CD4-positive, alpha-beta T cell treated with Interleukin-15 for 4 hours (primary cell): ENCODE results near the gene GGTLC2.

Experiments used
- DNase-seq: peaks from one replicate; pipeline ENCODE4 v3.0.0-alpha.2; 2020; ENCODE audit warnings: low spot score

GGTLC2 gene

DNA sequence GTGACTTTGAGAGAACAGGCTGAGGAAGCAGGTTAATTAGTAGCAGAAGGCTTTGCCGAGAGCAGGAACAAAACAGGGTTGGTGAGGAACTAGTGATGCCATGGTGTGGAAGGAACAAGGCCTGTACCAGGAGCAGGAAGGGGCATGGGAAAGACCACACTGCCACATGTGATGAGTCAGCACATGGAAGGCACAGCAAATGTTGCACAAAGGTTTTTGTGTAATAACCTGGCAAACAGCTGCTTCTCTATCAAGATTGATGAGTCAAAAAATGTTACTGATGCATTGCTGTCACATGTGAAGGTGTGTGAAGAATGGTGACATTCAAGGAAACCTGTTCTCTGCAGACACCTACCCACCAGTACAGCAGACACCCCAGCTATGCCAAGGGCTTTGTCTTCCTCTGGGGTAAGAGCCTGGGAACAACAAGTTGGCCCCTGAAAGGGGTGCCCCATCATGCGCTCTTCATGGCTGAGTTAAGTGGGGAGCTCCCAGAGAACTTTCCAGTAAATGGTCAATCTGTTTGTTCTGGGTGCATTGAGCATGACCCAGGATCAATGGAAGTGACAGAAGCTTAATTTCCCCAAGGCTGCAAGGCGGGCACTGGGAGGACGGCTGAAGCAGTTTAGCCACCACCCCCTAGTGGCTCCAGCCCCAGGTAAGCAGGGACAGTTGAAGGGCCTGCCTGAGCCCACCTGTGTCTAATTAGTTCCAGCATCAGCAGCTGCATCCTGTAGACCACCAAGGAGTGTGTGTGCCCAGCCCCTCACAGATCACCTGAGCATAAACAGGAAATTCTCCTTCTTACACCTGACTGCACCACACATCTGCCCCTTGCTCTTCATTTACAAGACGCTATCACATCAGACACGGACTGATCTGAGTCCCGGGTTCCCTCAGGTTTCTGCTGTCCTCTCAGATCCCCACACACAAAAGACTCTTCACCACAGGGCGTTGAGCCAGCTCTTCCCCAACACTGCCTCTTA, 47.6 kb downstream of the GGTLC2 start:
- DNase-seq: no peak

DNA sequence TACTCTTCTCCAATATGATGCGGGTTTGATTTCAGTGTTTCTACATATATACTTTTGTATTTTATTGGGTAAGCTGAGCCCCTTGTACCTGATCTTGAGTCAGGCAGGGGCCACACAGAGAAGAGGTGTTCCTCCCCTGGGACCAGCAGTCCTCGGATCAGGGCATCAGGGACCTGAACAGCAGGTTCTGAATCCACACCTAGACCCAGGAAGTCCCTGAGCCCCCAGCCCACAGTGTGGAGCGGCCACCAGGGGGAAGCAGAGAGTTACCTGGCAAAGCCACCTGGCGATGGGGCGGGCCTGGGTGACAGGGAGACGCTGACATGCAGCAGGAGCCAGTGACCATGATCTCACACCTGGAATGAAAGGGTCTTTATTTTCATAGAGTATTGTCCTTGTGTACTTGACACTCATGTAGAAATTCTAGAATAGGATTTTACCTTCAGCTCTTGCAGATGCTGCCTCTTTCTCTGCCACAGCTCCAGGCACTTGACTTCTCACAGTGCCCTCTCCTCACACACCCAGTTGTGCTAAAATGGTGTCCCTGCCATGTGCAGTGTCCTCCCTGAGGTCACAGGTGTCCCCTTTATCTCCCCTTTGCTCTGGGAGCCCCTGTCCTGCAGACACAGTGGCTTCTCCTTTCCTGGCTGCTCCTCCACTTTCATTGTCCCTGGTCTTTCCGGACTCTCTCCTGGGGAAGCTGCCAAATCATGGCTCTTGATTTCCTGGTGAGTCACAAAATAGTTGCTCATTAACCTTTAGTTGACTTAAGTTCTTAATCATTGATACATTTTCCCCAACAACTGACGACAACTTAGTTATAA, 48.5 kb downstream of the GGTLC2 start:
- DNase-seq: peak; percentile 57

DNA sequence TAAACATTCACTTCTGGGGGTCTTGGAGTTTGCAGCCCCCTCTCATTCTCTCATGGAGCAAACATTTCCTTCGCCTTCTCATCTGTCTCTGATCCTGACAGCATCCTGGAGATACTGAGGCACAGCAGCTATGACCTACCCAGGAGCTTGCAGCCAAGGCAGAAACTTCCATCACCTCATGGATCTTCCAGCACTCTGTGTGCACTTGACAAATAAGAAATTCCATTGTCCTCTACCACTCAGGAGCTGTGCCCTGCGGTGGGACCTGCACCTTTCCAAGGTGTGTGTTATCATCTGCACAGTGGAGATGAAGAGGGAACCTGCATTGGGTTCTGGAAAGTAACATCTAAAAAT, 49.1 kb downstream of the GGTLC2 start:
- no peak for DNase-seq

DNA sequence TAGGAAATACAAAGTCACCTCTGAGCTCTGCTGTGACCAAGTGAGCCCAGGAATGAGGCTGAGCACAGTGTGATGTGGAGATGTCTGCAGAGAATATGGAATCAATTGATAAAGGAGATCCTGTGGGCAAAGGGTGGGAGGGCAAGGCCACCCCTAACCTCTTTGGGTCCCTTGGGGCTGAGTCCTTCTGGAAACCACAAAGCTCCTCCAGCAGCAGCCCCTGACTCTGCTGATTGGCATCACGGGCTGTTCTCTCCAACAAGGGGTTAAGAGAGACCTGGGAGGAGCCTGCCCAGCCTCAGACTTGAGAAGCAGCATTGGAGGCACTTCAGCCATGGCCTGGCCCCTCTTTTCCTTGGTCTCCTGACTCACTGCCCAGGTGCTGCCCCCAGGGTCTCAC, 49.7 kb downstream of the GGTLC2 start:
- no peak for DNase-seq

DNA sequence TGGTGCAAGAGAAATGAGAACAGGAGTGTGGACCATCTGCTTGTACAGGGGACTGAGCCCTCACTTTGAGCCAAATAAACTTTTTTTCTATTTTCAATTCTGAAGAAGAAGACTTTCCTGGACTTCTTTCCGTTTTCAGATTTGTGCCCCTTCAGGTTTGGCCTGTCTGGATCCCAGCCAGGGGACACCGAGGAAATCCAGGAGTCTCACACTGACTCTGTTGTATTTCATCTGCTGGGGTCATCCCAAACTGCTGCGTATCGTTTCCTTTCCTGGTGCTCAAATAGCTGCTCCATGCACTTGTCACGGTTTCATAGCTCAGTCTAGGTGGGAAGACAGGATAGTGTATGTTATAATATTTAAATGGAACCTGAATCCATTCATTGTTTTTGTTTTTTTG, 51.7 kb downstream of the GGTLC2 start:
- DNase-seq: no peak
